Stomach (tissue), 4 donors: ENCODE data around the gene MEGF10.

Source experiments
- POLR2AphosphoS5 ChIP-seq, 3 donors: sonication (generic); formaldehyde crosslinking; IDR thresholded peaks; one replicate each; pipeline ENCODE4 v1.6.1; 2016; ENCODE audit warnings: antibody characterized with exemption in 3 of 3
- TF ChIP-seq, protein P1 (sequence below), 7 experiments: fragments of 450-650 bp in 4 of 7; fragments of 200-600 bp in 3 of 7; sonication (generic) in 3 of 7; IDR thresholded peaks; one replicate each; pipeline ENCODE4 v1.5.1; 2016 to 2019; ENCODE audit warnings: antibody characterized with exemption in 7 of 7, control low read depth in 2 of 7, mild to moderate bottlenecking in 1 of 7

- TF ChIP-seq, protein P1, sequence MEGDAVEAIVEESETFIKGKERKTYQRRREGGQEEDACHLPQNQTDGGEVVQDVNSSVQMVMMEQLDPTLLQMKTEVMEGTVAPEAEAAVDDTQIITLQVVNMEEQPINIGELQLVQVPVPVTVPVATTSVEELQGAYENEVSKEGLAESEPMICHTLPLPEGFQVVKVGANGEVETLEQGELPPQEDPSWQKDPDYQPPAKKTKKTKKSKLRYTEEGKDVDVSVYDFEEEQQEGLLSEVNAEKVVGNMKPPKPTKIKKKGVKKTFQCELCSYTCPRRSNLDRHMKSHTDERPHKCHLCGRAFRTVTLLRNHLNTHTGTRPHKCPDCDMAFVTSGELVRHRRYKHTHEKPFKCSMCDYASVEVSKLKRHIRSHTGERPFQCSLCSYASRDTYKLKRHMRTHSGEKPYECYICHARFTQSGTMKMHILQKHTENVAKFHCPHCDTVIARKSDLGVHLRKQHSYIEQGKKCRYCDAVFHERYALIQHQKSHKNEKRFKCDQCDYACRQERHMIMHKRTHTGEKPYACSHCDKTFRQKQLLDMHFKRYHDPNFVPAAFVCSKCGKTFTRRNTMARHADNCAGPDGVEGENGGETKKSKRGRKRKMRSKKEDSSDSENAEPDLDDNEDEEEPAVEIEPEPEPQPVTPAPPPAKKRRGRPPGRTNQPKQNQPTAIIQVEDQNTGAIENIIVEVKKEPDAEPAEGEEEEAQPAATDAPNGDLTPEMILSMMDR (IDR thresholded peaks at IDR 0.05): no peak
- TF ChIP-seq POLR2AphosphoS5 (IDR thresholded peaks at IDR 0.05): no peak
These were observed 21.4 kb downstream of the MEGF10 start for GRCh38 chr5:127311781-127312525.
